ENCODE data around the gene RALGAPA2.

RALGAPA2 gene

GRCh38 chr20:20528861-20529260, 183.6 kb downstream of the RALGAPA2 start:
- DNase-seq = no peak

- DNase-seq = no peak
Measured at GRCh38 chr20:20527661-20528060, 184.8 kb downstream of the RALGAPA2 start.

- no peak for DNase-seq
Measured at GRCh38 chr20:20525756-20526155, 186.7 kb downstream of the RALGAPA2 start.

GRCh38 chr20:20525214-20525613, 187.2 kb downstream of the RALGAPA2 start:
- no peak for DNase-seq

GRCh38 chr20:20524756-20525155, 187.7 kb downstream of the RALGAPA2 start:
- DNase-seq = no peak

GRCh38 chr20:20521736-20522135, 190.7 kb downstream of the RALGAPA2 start:
- DNase-seq = peak; percentile 69

- peak; percentile 8 for DNase-seq
Measured at GRCh38 chr20:20520776-20521175, 191.7 kb downstream of the RALGAPA2 start.

- DNase-seq = no peak
Measured at GRCh38 chr20:20519269-20519668, 193.2 kb downstream of the RALGAPA2 start.

- DNase-seq = no peak
Measured at GRCh38 chr20:20518263-20518662, 194.2 kb downstream of the RALGAPA2 start.

GRCh38 chr20:20517296-20517695, 195.1 kb downstream of the RALGAPA2 start:
- DNase-seq = no peak

- DNase-seq = no peak
Measured at GRCh38 chr20:20513720-20514119, 198.7 kb downstream of the RALGAPA2 start.

- no peak for DNase-seq
Measured at GRCh38 chr20:20505554-20505953, 206.9 kb downstream of the RALGAPA2 start.

- DNase-seq = no peak
Measured at GRCh38 chr20:20503777-20504530, 208.5 kb downstream of the RALGAPA2 start.

GRCh38 chr20:20501128-20501527, 211.3 kb downstream of the RALGAPA2 start:
- DNase-seq = no peak

- no peak for DNase-seq
Measured at GRCh38 chr20:20500312-20500711, 212.1 kb downstream of the RALGAPA2 start.

- no peak for DNase-seq
Measured at GRCh38 chr20:20499439-20499838, 213.0 kb downstream of the RALGAPA2 start.

- peak; percentile 30 for DNase-seq
Measured at GRCh38 chr20:20498076-20498861, 214.2 kb downstream of the RALGAPA2 start.

GRCh38 chr20:20497242-20497978, 215.0 kb downstream of the RALGAPA2 start:
- no peak for DNase-seq

GRCh38 chr20:20495729-20496503, 216.5 kb downstream of the RALGAPA2 start:
- DNase-seq = no peak

- no peak for DNase-seq
Measured at GRCh38 chr20:20493701-20494100, 218.7 kb downstream of the RALGAPA2 start.

GRCh38 chr20:20492521-20493332, 219.7 kb downstream of the RALGAPA2 start:
- no peak for DNase-seq

- no peak for DNase-seq
Measured at GRCh38 chr20:20491784-20492264, 220.6 kb downstream of the RALGAPA2 start.

Measured in DMS79 treated with DMSO at 0.1 percent for 48 hours (cell line).